Ammon's horn (tissue), 1 donor: Measurements from ENCODE around the gene RASL11B.
"Not testable (repeated sequence)": the region's sequence is repeated elsewhere in the genome, so short reads cannot be mapped to it uniquely, and the experiment has no call there.

Source experiments
- DNase-seq: peaks from one replicate; pipeline ENCODE4 v3.0.0-alpha.2; 2016; ENCODE audit warnings: low spot score

Gene RASL11B

GRCh38 chr4:52861879-52862616 is at the start of gene RASL11B:
RASL11B (plus strand) TSS chr4:52862317; CDS start chr4:52862508, 191 bp downstream.
- DNase-seq: peak; percentile 86

- DNase-seq: no peak
Observed at GRCh38 chr4:52813546-52813945, 48.6 kb upstream of the RASL11B start.

GRCh38 chr4:52822583-52822971 is 39.5 kb upstream of the RASL11B start:
- DNase-seq: no peak

GRCh38 chr4:52822972-52823701 is 39.0 kb upstream of the RASL11B start:
- no peak for DNase-seq

GRCh38 chr4:52823702-52824092 is 38.4 kb upstream of the RASL11B start:
- DNase-seq: no peak

- no peak for DNase-seq
Observed at GRCh38 chr4:52824270-52824602, 37.9 kb upstream of the RASL11B start.

GRCh38 chr4:52824603-52825459 is 37.3 kb upstream of the RASL11B start:
- no peak for DNase-seq

- DNase-seq: no peak
Observed at GRCh38 chr4:52825460-52826090, 36.5 kb upstream of the RASL11B start.

GRCh38 chr4:52833941-52834525 is 28.1 kb upstream of the RASL11B start:
- DNase-seq: no peak

- not testable (repeated sequence) for DNase-seq
Observed at GRCh38 chr4:52834641-52835456, 27.3 kb upstream of the RASL11B start.

GRCh38 chr4:52836120-52836519 is 26.0 kb upstream of the RASL11B start:
- DNase-seq: no peak

GRCh38 chr4:52836678-52837077 is 25.4 kb upstream of the RASL11B start:
- DNase-seq: no peak

- no peak for DNase-seq
Observed at GRCh38 chr4:52837716-52838558, 24.2 kb upstream of the RASL11B start.

GRCh38 chr4:52838729-52839586 is 23.2 kb upstream of the RASL11B start:
- no peak for DNase-seq

- DNase-seq: no peak
Observed at GRCh38 chr4:52840531-52841370, 21.4 kb upstream of the RASL11B start.

GRCh38 chr4:52841682-52842456 is 20.2 kb upstream of the RASL11B start:
- peak; percentile 55 for DNase-seq

GRCh38 chr4:52842792-52843191 is 19.3 kb upstream of the RASL11B start:
- no peak for DNase-seq
